T-helper 9 cell (primary cell): Measurements from ENCODE around the gene SCARF2.

Source experiments
- DNase-seq: peaks from one replicate; pipeline ENCODE4 v3.0.0-alpha.2; 2020

The SCARF2 gene

GRCh38 chr22:20438678-20439492 lies 1.3 kb upstream of the SCARF2 start:
- DNase-seq, result no peak

DNA sequence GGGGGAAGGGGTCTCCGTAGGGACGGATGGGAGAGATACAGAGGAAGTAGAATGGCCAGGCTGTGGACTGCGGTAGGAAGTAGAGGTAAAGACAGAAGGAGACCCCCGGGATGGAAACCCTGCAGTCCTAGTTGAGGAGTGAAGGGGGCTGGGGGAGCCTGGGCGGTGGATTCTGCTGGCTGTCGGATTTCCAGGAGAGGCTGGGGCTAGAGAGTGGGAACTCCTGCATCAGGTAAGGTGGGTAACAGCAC lies 727 bp upstream of the SCARF2 start:
- DNase-seq, result no peak

GRCh38 chr22:20436768-20437612 lies 635 bp downstream of the SCARF2 start:
- no peak for DNase-seq

DNA sequence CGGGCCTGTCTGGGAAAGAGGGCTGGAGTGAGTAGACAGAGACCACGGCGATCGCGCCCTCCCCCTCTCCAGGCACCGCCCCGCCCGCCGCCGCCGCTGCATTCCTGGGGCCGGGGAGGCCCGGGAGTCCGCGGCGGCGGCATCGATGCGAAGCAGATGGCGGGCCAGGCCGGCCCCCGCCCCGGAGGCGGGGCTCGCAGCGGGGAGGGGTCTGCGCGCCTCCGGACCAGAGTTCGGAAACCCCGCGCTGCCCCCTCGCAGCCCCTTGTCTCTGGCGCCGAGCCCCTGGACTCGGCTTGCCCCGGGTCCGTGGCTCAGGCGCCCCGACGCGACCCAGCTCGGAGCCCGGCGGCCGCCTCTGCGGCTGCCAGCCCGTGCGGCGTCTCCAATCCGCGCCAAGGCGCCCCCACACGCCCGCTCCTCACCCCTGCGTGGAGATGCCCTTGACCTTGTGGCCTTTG lies 1.3 kb downstream of the SCARF2 start:
- no peak for DNase-seq

GRCh38 chr22:20435436-20436306 lies 2.0 kb downstream of the SCARF2 start:
- no peak for DNase-seq

DNA sequence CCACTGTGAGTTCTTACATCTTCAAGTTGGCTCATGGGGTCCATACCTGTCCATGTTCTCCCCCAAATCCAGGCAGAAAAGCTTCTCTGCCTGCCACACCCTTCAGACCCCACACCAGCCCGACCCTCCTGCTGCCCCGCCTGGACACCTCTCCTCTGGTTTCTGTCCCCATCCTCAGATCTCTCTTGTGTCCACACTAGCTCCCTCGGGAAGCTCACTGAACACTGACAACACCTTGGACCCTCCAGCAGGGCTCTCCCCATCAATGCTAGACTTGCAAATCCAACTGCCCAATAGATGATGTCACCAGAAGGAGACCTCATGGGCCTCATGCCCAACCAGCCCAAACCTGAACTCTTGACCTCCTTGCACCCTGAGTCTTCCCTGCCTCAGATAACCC lies 2.9 kb downstream of the SCARF2 start:
- DNase-seq, result no peak

- no peak for DNase-seq
Observed at GRCh38 chr22:20434264-20434751, 3.3 kb downstream of the SCARF2 start.

DNA sequence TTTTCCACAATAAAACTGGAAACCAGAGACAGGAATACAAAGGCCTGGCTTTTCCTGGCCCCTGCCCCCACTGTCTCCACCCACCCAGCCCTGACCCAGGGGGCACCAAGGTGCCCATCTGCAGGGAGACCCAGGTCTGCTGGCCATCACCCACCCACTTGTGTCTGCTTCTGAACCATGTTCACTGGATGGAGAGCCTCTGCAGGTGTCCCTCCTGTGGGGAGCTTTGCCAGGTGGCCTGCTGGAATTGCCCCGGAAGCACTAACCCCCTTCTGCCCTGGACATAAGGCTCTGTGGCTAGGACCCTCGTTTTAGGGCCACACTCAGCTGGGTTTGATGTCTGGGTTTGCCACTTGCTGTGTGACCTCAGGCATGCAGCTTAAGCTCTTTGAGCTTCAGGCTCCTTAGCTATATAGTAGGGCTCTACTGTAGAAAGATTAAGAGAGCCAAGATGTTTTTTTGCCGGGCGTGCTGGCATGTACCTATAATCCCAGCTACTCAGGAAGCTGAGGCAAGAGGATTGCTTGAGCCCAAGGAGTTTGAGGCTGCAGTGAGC lies 3.9 kb downstream of the SCARF2 start:
- DNase-seq, result no peak

- no peak for DNase-seq
Observed at GRCh38 chr22:20433191-20433590, 4.4 kb downstream of the SCARF2 start.

DNA sequence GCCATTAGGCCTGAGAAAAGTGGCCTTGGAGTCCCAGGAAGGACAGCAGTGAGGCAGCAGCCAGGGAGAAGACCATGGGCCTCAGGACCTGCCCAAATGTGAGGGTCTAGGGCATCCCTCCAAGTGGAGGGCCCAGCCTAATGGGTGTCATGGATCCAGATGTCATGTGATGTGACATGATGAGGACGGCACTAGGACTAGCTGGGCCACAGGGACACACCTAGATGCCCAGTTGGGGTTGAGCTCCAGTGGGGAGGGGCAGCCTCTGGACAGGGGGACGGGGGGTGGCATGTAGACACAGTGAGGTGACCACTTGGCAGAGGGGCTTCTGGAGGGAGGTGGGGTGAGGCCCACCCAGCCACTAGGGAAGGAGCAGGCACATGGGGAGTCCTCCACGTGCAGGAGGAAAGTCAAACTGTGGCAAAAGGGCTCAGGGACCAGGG lies 5.4 kb downstream of the SCARF2 start:
- no peak for DNase-seq

DNA sequence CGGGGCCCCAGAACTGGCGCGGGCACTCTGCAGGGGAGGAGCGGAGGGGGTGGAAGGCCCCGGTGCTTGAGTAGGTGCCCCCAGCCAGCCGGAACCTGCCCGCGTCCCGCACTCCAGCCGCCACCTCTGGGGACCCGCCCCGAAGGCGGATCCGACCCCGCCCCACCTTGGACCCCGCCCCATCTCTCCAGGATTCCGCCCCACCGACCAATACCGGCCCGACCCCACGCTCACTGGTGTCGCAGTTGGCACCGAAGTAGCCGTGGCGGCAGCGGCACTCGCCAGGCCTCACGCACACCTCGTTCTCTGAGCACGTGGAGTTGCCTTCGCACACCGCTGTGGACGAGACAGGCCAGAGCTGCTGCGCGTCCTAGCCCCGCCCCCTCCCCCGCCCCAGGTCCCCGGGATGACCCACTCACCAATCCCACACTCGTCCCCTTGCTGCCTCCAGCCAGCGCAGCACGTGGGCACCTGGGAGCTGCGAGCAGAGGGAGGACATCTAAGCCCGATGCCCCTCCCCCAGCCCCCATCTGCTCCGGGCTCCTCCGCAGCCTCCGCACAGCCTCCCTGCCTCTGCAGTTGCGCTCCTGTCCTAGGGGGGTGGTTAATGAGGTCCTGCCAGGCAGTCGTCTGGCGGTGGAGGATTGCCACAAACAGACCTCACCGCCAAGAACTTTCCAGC lies 6.0 kb downstream of the SCARF2 start:
- no peak for DNase-seq

GRCh38 chr22:20430720-20431510 lies 6.7 kb downstream of the SCARF2 start:
- DNase-seq, result peak; percentile 37

GRCh38 chr22:20430101-20430719 lies 7.4 kb downstream of the SCARF2 start:
- DNase-seq, result no peak

- DNase-seq, result peak; percentile 82
Observed at GRCh38 chr22:20429254-20430100, 8.1 kb downstream of the SCARF2 start.

DNA sequence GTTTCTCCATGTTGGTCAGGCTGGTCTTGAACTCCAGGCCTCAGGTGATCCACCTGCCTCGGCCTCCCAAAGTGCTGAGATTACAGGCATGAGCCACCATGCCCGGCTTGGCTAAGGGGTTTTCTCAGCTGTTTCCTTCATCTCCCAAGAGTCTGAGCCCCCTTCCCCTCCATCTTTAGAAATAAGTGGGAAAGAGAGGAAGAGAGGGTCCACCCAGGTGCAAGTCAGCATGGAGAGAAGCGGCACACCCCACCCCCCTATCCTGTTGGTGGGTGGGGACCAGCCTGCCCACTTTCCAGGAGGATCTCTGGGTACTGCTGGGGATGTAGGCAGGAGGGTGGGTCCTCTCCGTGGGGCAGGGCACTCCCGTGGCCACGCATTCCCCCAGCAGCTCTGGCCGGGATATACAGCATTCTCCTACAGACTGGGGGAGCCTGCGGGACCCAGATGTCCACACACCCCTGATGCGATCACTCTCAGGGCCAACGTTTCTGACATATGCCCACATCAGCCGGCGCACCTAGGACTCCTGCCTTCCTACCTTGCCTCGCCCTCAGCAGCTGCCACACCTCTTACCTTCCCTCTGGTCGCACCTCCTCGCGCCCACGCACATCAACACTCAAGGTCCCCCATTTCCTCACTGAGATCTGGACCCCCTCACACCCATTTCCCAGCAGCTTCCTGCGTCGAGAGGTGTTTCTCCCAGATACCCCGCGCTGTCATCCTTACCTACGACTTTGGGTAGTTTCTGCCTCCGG lies 8.9 kb downstream of the SCARF2 start:
- no peak for DNase-seq

- DNase-seq, result no peak
Observed at GRCh38 chr22:20427945-20428417, 9.6 kb downstream of the SCARF2 start.

DNA sequence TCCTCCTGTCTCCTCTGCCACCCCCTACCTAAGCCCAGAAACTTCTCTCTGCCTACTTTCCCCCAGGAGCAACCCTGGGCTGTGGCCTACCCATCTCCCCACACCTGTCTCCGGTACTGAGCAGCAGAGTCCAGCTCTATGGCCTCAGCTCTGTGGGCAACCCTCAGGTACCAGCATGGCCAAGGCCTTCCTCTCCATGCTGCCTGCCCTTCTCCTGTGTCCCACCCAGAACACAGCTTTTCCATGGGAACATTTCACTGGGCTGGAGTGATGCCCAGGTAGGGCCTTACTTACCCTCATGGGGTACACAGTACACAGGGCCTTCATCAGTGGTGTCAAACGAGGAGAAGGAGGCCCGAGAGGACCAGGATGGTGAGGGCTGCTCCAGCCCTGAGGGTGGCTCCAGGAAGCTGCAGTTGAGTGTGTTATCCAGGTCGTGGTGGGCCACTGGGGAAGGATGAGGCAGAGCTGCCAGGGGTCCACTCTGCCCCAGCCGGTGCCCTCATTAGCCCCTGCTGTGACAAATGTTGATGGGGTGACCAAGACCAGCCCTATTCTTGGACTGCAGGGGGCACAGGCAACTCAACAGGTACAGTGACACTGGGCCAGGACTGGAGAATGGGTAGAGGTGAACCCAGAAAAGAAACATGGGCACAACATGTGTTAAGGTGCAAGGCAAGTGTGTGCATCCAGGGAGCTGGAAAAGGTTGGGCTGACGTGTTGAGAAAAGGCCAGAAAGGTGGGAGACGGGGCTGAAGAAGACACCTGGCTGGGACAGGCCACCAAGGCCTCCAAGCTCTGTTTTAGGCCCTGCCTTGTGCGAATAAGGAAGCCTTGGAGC lies 10.3 kb downstream of the SCARF2 start:
- no peak for DNase-seq

GRCh38 chr22:20426259-20426615 lies 11.4 kb downstream of the SCARF2 start:
- no peak for DNase-seq
